Superior temporal gyrus (tissue), 1 donor: Measurements from ENCODE around the gene ZNF618.

ENCODE experiments used
- DNase-seq: peaks from one replicate; pipeline ENCODE4 v3.0.0-alpha.2; 2016; ENCODE audit errors: extremely low spot score

The ZNF618 gene

GRCh38 chr9:113882636-113883164 lies 6.6 kb downstream of the ZNF618 start:
- DNase-seq = no peak

GRCh38 chr9:113885183-113886025 lies 9.3 kb downstream of the ZNF618 start:
- DNase-seq = no peak

DNA sequence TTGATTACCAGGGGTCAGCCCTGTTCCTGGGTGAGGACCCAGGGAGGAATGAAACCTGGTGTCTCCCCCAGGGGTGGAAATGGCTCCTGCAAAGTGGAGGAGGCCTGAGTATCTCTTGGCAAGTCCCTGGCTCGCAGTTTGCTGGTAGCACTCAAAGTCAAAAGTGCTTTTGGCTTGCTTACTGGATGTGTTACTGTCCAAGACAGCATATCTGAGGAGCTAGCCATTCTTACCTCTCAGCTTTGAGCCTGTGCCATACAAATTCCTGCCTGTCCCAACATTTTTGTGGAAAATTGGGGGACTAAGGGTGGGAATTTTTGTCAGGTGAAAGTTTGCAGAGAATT lies 9.9 kb downstream of the ZNF618 start:
- no peak for DNase-seq

GRCh38 chr9:113886466-113886865 lies 10.4 kb downstream of the ZNF618 start:
- DNase-seq = no peak

GRCh38 chr9:113886933-113887332 lies 10.8 kb downstream of the ZNF618 start:
- no peak for DNase-seq

DNA sequence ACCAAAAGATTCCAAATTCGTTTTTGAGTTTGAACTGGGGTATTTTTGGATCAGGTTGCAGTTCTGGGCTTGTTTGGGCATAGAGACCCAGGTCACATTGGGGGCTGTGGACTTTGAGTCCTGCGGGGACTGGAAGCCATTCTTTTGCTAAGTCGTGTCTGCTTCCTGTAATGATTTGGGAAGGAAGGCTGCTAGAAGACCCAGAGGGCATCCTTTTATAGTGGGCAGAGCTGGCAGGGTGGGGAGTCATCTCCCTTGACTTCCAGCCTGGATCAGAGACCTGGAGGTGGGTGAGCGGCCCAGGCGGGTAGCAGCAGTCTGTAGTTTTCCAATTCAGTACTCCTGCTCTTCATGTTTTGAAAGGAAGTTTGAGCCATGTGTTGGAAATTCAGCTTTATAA lies 11.3 kb downstream of the ZNF618 start:
- DNase-seq = no peak

GRCh38 chr9:113888336-113888735 lies 12.2 kb downstream of the ZNF618 start:
- DNase-seq = no peak

DNA sequence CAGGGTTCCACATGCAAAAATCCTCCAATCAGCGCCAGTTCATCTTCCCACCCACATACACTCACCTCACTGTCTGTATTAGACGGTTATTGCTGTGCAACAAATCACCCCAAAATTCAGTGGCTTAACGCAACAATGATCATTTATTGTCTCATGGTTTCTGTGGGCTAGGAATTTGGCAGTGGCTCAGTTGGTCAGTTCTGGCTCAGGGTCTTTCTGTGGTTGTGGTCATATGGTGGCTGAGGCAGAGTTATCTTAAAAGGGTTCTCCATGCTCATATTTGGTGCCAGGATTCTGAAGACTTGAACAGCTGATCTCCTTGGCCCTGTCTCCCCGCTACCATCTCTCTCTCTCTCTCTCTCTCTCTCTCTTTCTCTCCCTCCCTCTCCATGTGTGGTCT lies 12.9 kb downstream of the ZNF618 start:
- no peak for DNase-seq

GRCh38 chr9:113890704-113891103 lies 14.6 kb downstream of the ZNF618 start:
- DNase-seq = no peak

DNA sequence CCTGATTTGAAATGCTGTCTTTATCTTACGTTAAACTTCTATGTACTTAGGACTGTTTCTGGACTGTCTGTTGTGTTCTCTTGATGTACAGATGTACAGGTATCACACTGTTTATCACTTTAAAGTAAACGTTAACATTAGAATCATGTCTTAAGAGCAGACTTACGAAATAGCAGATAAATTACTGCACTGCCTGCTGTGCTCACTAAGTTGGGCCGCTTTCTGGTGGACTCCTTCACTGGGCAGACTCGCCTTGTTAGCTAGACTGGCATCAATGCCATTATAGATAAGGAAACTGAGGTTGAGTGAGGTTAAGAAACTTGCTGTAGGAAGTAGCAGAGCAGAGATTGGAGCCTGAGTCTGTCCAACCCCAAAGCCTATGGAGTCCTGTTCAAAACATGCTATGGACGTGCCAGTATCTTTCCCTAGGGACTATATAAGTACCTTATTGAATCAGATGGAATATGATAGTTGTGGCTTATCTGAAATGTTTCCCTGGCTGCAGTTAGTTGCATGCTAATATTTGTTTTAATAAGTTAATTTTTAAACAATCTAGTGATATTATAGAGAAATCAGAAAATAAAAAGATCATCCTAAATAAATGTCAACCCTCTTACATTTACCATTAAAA lies 16.9 kb downstream of the ZNF618 start:
- no peak for DNase-seq

DNA sequence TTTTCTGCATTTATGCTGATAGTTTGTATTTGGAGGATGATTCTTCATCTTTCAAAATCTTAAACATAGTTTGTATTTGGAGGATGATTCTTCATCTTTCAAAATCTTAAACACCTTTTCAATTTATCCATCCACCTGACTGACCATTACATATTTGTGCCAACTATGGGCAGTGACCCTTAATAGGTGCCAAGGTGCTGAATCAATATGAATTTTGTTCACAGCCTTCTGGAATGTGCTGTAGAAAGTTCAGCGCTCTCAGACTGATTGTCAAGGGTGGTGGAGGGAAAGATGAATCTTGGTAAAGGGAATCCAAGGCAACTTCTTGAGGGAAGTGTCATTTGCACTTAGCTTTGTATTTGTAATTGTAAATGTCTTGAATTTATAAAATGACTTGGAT lies 18.1 kb downstream of the ZNF618 start:
- DNase-seq = no peak

DNA sequence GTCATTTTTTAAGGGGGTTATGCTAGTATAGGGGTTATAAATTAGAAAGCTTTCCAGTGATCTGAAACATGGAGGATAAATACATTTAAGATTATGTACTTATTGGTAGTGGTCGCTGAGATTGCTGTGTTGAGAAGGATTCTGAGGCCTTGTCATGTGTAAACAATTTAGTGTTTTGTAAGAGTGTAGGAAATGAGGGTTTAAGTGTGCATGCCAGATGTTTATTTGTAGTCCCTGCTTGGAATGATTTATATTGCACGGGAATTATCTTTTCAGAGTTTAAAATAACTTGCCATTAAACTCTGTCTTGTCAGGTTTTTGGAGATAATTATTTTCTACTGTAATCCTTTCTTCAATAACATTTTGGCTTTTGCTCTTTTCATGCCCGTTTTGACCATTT lies 19.4 kb downstream of the ZNF618 start:
- no peak for DNase-seq

- DNase-seq = no peak
Measured at GRCh38 chr9:113896713-113897112, 20.6 kb downstream of the ZNF618 start.

DNA sequence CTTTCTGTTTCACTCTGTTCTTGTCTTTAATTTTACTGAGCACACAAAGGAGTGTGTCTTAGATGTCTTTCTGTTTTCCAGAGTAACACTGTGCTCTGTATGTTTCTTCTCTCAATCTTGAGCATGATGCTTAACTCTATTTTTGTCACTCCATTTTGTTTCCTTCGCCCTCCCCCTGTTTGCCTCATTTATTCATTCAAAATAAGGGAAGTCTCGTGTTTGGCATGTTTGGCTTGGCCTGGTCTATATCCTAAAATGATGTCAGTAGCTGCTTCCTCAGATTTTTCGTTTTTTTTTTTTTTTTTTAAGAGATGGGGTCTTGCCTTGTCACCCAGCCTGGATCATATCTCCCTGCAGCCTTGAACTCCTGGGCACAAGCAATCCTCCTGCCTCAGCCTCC lies 22.0 kb downstream of the ZNF618 start:
- DNase-seq = no peak

GRCh38 chr9:113898596-113898995 lies 22.5 kb downstream of the ZNF618 start:
- DNase-seq = no peak

- no peak for DNase-seq
Measured at GRCh38 chr9:113899205-113899604, 23.1 kb downstream of the ZNF618 start.

- peak; percentile 19 for DNase-seq
Measured at GRCh38 chr9:113901221-113901688, 25.1 kb downstream of the ZNF618 start.

DNA sequence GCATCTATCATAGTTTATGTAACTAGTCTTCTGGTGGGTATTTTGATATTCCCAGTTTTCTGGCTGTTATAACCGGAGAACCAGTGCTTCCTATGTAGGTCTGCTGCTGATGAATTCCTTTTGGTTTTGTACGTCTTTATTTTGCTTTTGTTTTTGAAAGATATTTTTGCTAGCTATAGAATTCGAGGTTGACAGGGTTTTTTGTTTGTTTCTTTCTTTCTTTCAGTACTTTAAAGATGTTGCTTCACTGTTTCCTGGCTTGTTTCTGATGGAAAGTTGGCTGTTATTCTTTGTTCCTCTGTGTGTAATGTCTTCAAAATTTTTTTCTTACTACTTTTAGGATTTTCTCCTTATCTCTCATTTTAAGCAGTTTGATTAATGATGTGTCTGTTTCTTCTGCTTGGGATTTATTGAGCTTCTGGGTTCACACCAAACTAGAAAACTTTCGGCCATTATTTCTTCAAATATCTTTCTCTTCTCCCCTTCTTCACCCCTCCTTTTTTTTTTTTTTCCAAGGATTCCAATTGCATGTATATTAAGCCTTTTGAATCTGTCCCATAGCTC lies 27.5 kb downstream of the ZNF618 start:
- DNase-seq = no peak

DNA sequence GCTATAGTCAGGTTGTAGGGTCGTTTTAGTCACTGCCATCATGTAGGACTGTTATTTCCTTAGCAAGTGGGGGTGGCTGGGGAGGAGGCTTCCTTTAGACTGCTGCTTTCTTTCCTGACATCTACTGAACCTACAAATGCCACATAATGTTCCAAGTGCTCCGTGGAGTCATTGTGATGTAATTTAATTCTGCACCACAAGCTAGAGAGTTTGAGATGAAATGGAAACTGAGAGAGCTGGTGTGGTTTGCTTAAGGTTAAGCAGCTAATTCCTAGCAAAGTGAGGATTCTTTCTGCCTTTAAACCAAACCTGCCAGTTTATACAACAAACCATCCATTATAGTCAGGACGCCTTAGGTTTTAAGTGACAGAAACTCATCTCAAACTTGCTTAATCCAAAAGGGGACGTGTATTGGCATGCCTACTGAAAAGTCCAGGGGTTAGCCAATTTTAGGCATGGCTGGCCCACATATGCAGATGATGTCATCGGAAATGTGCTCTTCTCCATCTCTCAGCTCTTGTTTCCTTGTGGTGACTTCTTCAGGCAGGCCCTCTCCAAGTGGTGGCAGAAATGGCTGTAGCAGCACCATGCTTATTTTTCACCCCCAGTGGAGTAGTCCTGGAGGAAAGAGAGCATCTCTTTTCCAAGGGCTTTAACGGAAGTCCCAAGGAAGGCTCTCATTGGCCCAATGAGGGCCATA lies 30.5 kb downstream of the ZNF618 start:
- DNase-seq = no peak

DNA sequence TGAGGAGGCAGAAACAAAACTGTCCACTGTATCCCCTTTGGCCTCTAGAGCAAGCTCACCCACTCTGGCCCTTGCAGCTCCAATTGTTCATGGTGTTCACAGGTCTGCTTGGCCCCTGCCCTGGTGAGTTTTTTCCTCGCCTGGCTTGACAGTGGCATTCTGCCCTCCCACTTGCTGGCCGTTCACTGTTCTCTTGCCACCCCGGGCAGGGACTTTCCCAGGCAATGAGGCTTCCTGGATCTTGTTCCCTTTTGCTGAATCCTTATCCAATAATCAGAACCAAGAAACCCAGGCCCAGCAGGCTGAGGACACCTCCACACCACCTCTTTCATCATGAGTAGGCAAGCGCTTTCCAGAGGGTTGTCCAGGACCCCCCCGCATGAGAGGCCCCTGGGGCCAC lies 31.2 kb downstream of the ZNF618 start:
- no peak for DNase-seq

- DNase-seq = no peak
Measured at GRCh38 chr9:113909421-113909820, 33.3 kb downstream of the ZNF618 start.

- DNase-seq = no peak
Measured at GRCh38 chr9:113910036-113910639, 34.0 kb downstream of the ZNF618 start.
